Measurements from ENCODE around the gene VWA5B2.
"Not testable (repeated sequence)": the region's sequence is repeated elsewhere in the genome, so short reads cannot be mapped to it uniquely, and the experiment has no call there.

The VWA5B2 gene

GRCh38 chr3:184259396-184259877, 30.1 kb downstream of the VWA5B2 start:
- peak overlapping the region; percentile 26 for H3K4me3 ChIP-seq (ENCODE audit: low read length)
- H3K4me1 ChIP-seq (ENCODE audit: insufficient read depth, low read length): peaks cover 10% of the 10 kb centered on the region
- H2AFZ ChIP-seq (ENCODE audit: low read depth, low read length): no peak overlapping the region
- peaks cover 9% of the 10 kb centered on the region for H3K27me3 ChIP-seq (ENCODE audit: insufficient read depth, low read length)
- no peaks in the 10 kb centered on the region for H3K36me3 ChIP-seq (ENCODE audit: insufficient read depth, low read length)
- no peaks in the 10 kb centered on the region for H3K9me3 ChIP-seq (ENCODE audit: low read length)

- H3K4me1 ChIP-seq (ENCODE audit: insufficient read depth, low read length): peaks cover 10% of the 10 kb centered on the region
- H3K27me3 ChIP-seq (ENCODE audit: insufficient read depth, low read length): peaks cover 9% of the 10 kb centered on the region
- peak overlapping the region; percentile 47 for H3K4me3 ChIP-seq (ENCODE audit: low read length)
- peak overlapping the region; percentile 87 for H2AFZ ChIP-seq (ENCODE audit: low read depth, low read length)
- H3K36me3 ChIP-seq (ENCODE audit: insufficient read depth, low read length): no peaks in the 10 kb centered on the region
- no peaks in the 10 kb centered on the region for H3K9me3 ChIP-seq (ENCODE audit: low read length)
These were observed 30.7 kb downstream of the VWA5B2 start for GRCh38 chr3:184259878-184260723.

DNA sequence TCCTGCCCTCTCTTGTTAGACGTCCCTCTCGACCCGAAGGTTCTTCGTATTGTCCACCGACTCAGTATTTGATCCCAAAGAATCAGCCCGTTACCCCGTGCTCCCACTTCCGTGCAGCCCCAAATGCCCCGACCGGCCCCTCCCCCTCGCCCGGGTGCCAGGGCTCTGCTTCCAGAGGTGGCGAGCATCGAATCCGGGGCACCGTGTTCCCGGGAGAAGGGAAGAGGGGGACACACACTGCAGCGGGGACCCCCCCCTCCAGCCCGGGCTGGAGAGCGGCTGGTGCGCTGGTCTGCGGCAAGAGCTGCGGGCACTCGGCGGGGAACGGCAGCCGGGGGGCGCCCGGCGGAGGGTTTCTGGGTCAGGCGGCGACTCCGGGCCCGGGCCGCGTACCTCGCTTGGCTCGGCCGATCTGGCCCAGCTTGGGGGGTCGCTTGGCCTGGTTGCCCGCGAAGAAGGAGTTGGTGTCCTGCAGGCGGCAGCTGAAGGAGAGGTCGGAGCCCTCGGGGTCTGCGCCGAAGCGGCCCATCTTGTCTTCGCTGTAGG, 31.4 kb downstream of the VWA5B2 start:
- H3K4me1 ChIP-seq (ENCODE audit: insufficient read depth, low read length): peaks cover 10% of the 10 kb centered on the region
- H3K36me3 ChIP-seq (ENCODE audit: insufficient read depth, low read length): no peaks in the 10 kb centered on the region
- H2AFZ ChIP-seq (ENCODE audit: low read depth, low read length): peak overlapping the region; percentile 87
- no peaks in the 10 kb centered on the region for H3K9me3 ChIP-seq (ENCODE audit: low read length)
- H3K4me3 ChIP-seq (ENCODE audit: low read length): peak overlapping the region; percentile 47
- H3K27me3 ChIP-seq (ENCODE audit: insufficient read depth, low read length): peaks cover 9% of the 10 kb centered on the region

- H3K4me1 ChIP-seq (ENCODE audit: insufficient read depth, low read length): peaks cover 10% of the 10 kb centered on the region
- no peaks in the 10 kb centered on the region for H3K9me3 ChIP-seq (ENCODE audit: low read length)
- H3K27me3 ChIP-seq (ENCODE audit: insufficient read depth, low read length): peaks cover 9% of the 10 kb centered on the region
- peak within 1 kb of the TSS; percentile 87 for H2AFZ ChIP-seq (ENCODE audit: low read depth, low read length)
- H3K36me3 ChIP-seq (ENCODE audit: insufficient read depth, low read length): no peaks in the 10 kb centered on the region
- H3K4me3 ChIP-seq (ENCODE audit: low read length): peak within 1 kb of the TSS; percentile 50
These were observed 32.0 kb downstream of the VWA5B2 start, which contains the start of gene CAMK2N2 for GRCh38 chr3:184261270-184261853. Gene CAMK2N2, minus strand, starts transcription at chr3:184261553. Its CDS starts 268 bp downstream, at chr3:184261285.

DNA sequence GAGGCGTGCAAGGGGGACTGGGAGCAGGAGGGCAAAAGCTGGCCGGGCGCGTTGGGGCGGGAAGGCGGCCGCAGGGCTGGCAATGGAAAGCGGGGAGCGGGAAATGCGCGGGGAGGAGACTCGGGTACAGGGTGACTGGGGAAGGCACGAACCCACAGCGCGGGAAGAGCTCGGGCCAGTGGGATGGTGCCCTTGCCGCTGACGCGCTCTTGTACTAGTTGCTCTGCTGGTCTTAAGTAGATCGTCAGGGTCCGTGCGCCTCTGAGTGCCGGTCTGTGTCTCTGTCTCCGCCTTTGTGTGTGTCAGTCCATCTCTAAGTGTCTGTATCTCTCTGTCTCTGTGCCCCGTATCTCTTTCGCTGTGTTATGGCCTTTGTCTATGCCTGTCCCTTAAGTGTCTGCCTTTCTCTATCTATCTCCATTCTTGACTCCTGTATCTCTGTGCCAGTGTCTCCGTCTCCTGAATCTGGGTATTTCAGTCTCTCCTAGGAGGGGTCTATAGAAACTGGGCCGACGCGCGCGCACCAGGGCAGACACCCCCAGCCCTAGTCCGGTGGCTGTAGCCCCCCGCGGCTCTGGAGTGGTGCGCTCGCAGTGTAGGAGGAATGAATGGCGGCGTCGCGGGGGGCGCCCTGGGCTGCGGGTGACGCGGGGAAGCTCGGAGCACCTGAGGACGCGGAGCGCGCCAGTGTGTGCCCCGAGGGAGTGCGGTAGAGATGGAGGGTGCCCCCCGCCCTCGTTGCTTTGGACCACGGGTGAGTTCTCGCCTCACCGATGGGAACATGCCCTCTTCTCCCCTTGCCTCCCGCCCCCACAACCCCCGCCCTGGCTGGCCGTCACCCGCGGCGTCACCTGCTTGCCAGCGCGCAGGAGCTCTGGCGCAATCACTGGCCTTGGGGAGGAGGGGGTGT, 32.7 kb downstream of the VWA5B2 start:
- Histone ChIP-seq H3K36me3 (ENCODE audit: insufficient read depth, low read length) (no peaks in the 10 kb centered on the region), H3K9me3 (ENCODE audit: low read length) (no peaks in the 10 kb centered on the region), H3K4me3 (ENCODE audit: low read length) (peak overlapping the region; percentile 50), H3K4me1 (ENCODE audit: insufficient read depth, low read length) (peaks cover 10% of the 10 kb centered on the region), H3K27me3 (ENCODE audit: insufficient read depth, low read length) (peaks cover 9% of the 10 kb centered on the region), H2AFZ (ENCODE audit: low read depth, low read length) (peak overlapping the region; percentile 31)

DNA sequence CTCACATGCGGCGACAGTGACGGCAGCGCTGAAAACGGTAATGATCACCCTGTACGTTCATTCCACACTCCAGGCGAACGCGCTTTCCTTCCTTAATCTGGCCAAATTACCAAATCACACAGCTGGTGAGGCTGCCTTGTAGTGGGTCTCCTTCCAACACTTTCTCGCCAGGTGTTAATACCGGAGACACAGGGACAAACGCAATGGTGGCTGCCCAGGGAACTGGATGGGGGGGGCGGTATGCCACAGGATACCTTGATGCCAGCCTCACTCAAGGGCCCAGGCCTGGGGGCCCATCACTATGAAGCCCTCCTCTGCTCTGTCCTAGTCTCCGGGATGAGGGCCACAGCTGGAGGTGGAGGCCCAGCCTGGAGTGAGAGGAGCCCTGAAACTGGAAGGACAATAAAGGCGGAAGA, 33.4 kb downstream of the VWA5B2 start:
- H2AFZ ChIP-seq (ENCODE audit: low read depth, low read length): peak overlapping the region; percentile 31
- H3K27me3 ChIP-seq (ENCODE audit: insufficient read depth, low read length): peaks cover 9% of the 10 kb centered on the region
- H3K4me1 ChIP-seq (ENCODE audit: insufficient read depth, low read length): peaks cover 10% of the 10 kb centered on the region
- H3K9me3 ChIP-seq (ENCODE audit: low read length): no peaks in the 10 kb centered on the region
- no peaks in the 10 kb centered on the region for H3K36me3 ChIP-seq (ENCODE audit: insufficient read depth, low read length)
- H3K4me3 ChIP-seq (ENCODE audit: low read length): peak overlapping the region; percentile 50

DNA sequence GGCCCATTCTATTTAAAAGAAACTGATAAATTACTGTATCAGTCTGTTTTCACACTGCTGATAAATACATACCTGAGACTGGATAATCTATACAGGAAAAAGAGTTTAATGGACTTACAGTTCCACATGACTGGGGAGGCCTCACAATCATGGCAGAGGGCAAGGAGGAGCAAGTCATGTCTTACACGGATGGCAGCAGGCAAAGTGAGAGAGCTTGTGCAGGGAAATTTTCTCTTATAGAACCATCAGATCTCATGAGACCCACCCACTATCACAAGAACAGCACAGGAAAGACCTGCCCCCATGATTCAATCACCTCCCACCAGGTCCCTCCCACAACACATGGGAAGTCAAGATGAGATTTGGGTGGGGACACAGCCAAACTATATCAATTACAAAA, 37.9 kb downstream of the VWA5B2 start:
- H3K4me3 ChIP-seq (ENCODE audit: low read length); H2AFZ ChIP-seq (ENCODE audit: low read depth, low read length); H3K36me3 ChIP-seq (ENCODE audit: insufficient read depth, low read length); H3K9me3 ChIP-seq (ENCODE audit: low read length); H3K4me1 ChIP-seq (ENCODE audit: insufficient read depth, low read length): not testable (repeated sequence)
- peaks cover 11% of the 10 kb centered on the region for H3K27me3 ChIP-seq (ENCODE audit: insufficient read depth, low read length)

GRCh38 chr3:184272269-184272668, 42.9 kb downstream of the VWA5B2 start:
- no peaks in the 10 kb centered on the region for H3K36me3 ChIP-seq (ENCODE audit: insufficient read depth, low read length)
- H3K4me3 ChIP-seq (ENCODE audit: low read length): no peak overlapping the region
- H3K4me1 ChIP-seq (ENCODE audit: insufficient read depth, low read length): no peaks in the 10 kb centered on the region
- no peak overlapping the region for H2AFZ ChIP-seq (ENCODE audit: low read depth, low read length)
- peaks cover 36% of the 10 kb centered on the region for H3K27me3 ChIP-seq (ENCODE audit: insufficient read depth, low read length)
- H3K9me3 ChIP-seq (ENCODE audit: low read length): peaks cover 3% of the 10 kb centered on the region

DNA sequence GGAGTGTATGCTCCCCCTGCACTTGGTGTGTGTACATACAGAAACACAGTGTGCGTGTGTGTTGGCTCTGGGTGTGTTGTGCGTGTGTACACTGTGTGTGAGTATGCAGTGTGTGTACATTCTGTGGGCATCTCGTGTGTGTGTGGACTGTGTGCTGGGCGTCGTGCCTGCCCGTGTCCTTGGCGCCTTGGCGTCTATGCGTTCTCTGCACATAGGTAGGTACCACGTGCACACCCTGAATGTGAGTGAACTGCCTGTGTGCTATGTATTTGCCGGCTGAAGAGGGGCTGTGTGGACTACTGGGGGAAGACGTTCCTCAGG, 46.0 kb downstream of the VWA5B2 start:
- Histone ChIP-seq H3K27me3 (ENCODE audit: insufficient read depth, low read length) (peaks cover 58% of the 10 kb centered on the region), H2AFZ (ENCODE audit: low read depth, low read length) (no peak overlapping the region), H3K4me3 (ENCODE audit: low read length) (no peak overlapping the region), H3K36me3 (ENCODE audit: insufficient read depth, low read length) (no peaks in the 10 kb centered on the region), H3K4me1 (ENCODE audit: insufficient read depth, low read length) (no peaks in the 10 kb centered on the region), H3K9me3 (ENCODE audit: low read length) (peaks cover 3% of the 10 kb centered on the region)

- H3K4me3 ChIP-seq (ENCODE audit: low read length): no peak within 1 kb of the TSS
- H3K4me1 ChIP-seq (ENCODE audit: insufficient read depth, low read length): no peaks in the 10 kb centered on the region
- no peak within 1 kb of the TSS for H2AFZ ChIP-seq (ENCODE audit: low read depth, low read length)
- peaks cover 3% of the 10 kb centered on the region for H3K9me3 ChIP-seq (ENCODE audit: low read length)
- H3K27me3 ChIP-seq (ENCODE audit: insufficient read depth, low read length): peaks cover 63% of the 10 kb centered on the region
- no peaks in the 10 kb centered on the region for H3K36me3 ChIP-seq (ENCODE audit: insufficient read depth, low read length)
These were observed 46.9 kb downstream of the VWA5B2 start, which contains the start of gene ECE2 for GRCh38 chr3:184275961-184276910. Gene ECE2, plus strand, starts transcription at chr3:184276022. Its CDS starts 132 bp downstream, at chr3:184276154.

DNA sequence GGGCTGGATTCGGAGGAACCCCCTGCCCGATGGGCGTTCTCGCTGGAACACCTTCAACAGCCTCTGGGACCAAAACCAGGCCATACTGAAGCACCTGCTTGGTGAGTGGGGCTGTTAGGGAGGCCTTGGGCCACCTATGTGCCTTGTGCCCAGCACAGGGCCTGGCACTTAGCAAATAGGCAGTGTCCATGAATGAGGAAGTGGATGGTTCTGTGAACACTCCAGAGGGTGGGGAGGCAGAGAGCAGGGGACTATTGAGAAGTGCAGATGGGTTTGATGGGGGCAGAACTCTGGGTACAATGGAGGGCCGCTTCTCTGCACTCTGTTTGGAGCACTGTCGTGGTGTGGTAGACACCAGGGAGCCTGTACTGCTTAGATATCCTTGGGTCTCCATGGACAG, 48.0 kb downstream of the VWA5B2 start:
- no peak overlapping the region for H2AFZ ChIP-seq (ENCODE audit: low read depth, low read length)
- H3K4me3 ChIP-seq (ENCODE audit: low read length): no peak overlapping the region
- H3K27me3 ChIP-seq (ENCODE audit: insufficient read depth, low read length): peaks cover 65% of the 10 kb centered on the region
- H3K4me1 ChIP-seq (ENCODE audit: insufficient read depth, low read length): no peaks in the 10 kb centered on the region
- H3K36me3 ChIP-seq (ENCODE audit: insufficient read depth, low read length): no peaks in the 10 kb centered on the region
- peaks cover 3% of the 10 kb centered on the region for H3K9me3 ChIP-seq (ENCODE audit: low read length)

DNA sequence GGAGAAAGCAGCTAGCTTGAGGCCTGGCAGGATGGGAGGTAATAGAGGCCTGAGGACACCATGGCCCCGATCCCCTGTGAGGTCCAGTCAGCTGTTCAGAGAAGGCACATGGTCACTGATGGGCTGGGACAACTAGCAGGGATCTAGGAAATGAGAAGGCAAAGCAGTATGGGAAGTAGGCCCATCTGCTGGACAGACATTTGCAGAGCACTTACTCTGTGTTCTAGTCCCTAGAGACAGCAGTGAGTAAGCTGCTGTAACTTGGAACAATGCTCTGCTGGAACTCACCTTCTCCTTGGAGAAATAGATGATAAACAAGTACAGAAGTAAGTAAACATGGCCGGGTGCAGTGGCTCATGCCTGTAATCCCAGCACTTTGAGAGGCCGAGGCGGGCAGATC, 53.6 kb downstream of the VWA5B2 start:
- H3K27me3 ChIP-seq (ENCODE audit: insufficient read depth, low read length): peaks cover 27% of the 10 kb centered on the region
- no peak overlapping the region for H3K4me3 ChIP-seq (ENCODE audit: low read length)
- no peaks in the 10 kb centered on the region for H3K9me3 ChIP-seq (ENCODE audit: low read length)
- H2AFZ ChIP-seq (ENCODE audit: low read depth, low read length): no peak overlapping the region
- no peaks in the 10 kb centered on the region for H3K36me3 ChIP-seq (ENCODE audit: insufficient read depth, low read length)
- H3K4me1 ChIP-seq (ENCODE audit: insufficient read depth, low read length): peaks cover 2% of the 10 kb centered on the region
